ENCODE measurements around the gene CENPP.

CENPP gene

GRCh38 chr9:92664394-92665152 is 338.8 kb downstream of the CENPP start:
- DNase-seq: no peak

- DNase-seq: no peak
These were observed 340.1 kb downstream of the CENPP start for GRCh38 chr9:92665836-92666235.

- no peak for DNase-seq
These were observed 340.5 kb downstream of the CENPP start for GRCh38 chr9:92666236-92666635.

DNA sequence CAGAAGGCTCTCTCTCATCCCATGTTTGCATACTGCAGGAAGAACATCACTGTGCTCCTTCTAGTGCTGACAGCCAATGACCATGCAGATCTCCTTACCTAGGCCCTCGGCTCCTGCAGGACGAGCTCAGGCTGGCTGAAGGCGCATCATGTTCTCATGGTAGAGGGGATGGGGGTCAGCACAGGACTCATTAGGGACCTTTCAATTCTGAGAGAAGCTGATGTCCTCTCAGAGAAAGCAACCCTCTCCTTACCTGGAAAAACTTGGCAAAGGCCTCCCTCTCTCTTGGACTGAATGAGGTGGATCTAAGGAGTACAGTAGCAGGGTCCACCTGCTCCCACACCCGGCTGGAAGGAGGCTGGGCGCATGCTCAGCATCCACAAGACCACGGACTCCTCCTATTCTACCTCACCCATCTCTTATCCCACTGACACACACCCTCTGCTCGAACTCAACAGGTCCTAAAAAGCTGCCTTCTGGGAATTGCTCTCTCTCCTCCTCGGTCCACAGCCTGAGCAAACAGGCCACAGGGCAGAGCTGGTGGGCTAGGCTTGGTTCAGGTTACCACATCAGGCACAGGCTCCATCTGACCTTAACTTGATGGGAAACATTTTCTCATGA is 341.3 kb downstream of the CENPP start:
- no peak for DNase-seq

DNA sequence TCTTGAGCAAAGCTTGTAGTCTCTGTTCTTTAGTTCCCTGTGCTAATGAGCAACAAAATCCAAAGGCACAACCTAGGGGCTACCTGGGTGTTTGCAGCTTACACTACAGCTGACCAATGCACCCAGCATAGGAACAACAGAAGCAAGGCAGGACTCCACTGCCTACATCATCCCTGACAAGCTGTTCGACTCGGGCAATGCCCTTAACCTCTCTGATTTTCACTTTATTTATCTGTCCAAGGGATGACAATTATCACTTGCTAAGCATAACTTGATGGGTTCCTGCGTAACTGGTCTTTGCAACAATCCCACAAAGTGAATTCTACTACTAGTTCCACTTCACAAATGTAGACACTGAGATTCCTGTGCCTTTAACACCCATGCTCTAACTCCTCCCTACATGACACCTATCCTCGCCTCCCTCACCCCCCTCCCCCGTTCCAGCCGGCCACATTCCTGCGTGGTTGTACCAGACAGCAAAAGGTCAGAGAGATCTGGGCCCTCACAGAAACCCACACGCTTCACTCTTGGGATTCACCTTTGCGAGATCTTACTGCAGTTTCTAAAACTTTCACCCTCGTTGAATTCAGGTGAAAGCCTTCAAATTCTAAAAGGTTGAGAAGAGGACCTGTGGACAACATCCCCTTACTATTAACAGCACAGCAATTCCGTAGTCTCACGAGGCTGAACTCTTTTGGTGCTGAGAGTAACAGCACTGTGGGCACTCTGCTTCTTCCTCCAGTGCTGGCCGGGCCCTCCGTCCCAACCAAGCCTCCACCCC is 343.2 kb downstream of the CENPP start:
- DNase-seq: no peak

- no peak for DNase-seq
These were observed 343.8 kb downstream of the CENPP start for GRCh38 chr9:92669527-92669889.
